Esophagus squamous epithelium (tissue), 5 donors: ENCODE measurements around the gene SETD1A. TPM values are rescaled to one million over a fixed set of nuclear protein-coding genes. Genes with fewer than 3 reads are reported as not detected.
A peak's percentile ranks its signal among the peaks of the same experiment; 100 is the strongest.

Source experiments
- DNase-seq: peaks from one replicate; lab custom pipeline; 2025; lab: John Stamatoyannopoulos, UW
- H3K27ac ChIP-seq, 4 donors: fragments of 200-600 bp; sonication (generic); one replicate each; pipeline ENCODE4 v1.5.1; 2016 to 2019; ENCODE audit warnings: mild to moderate bottlenecking in 1 of 4
- H3K27me3 ChIP-seq, 4 donors: fragments of 200-600 bp; sonication (generic); 1 replicate in 3 of 4; 2 replicates in 1 of 4; pipeline versions ENCODE4 v1.5.1 to v1.6.0; 2017 to 2021; ENCODE audit warnings: antibody characterized with exemption in 1 of 4
- H3K36me3 ChIP-seq, 3 donors: fragments of 200-600 bp; sonication (generic); one replicate each; pipeline ENCODE4 v1.5.1; 2016 to 2019
- H3K4me1 ChIP-seq, 3 donors: fragments of 200-600 bp; sonication (generic); one replicate each; pipeline ENCODE4 v1.5.1; 2017 to 2019
- H3K4me3 ChIP-seq, 4 donors: fragments of 200-600 bp; sonication (generic); 1 replicate in 3 of 4; 2 replicates in 1 of 4; pipeline ENCODE4 v1.5.1; 2016 to 2019; ENCODE audit warnings: mild to moderate bottlenecking in 2 of 4, moderate library complexity in 1 of 4
- H3K9me3 ChIP-seq, 3 donors: fragments of 200-600 bp; sonication (generic); one replicate each; pipeline ENCODE4 v1.5.1; 2016 to 2019
- POLR2A ChIP-seq, 4 donors: fragments of 450-650 bp; IDR thresholded peaks; one replicate each; pipeline ENCODE4 v1.6.1; 2017; ENCODE audit warnings: antibody characterized with exemption in 4 of 4, mild to moderate bottlenecking in 4 of 4, moderate library complexity in 3 of 4
- WGBS, 2 donors: methylation state at CpG; one replicate each; pipeline ENCODE4 v1.1.5; 2018; 5-methylcytosine and 5-hydroxymethylcytosine counted together
- intact Hi-C: fragments of 100-400 bp; cut with DNase I; formaldehyde crosslinking; loops from one replicate; pipeline ENCODE4 v1.15.0; 2022
- total RNA-seq, 4 donors: library from RNA; depleted of rRNA; stranded (reverse); fragments of >200 nt; gene quantifications; one replicate each; pipeline ENCODE4 v1.1.0, GENCODE V29; 2016
- TF ChIP-seq, protein P1 (sequence below), 6 experiments: fragments of 450-650 bp in 4 of 6; fragments of 200-600 bp in 2 of 6; sonication (generic) in 2 of 6; IDR thresholded peaks; one replicate each; pipeline ENCODE4 v1.5.1; 2016 to 2019; ENCODE audit warnings: antibody characterized with exemption in 6 of 6, mild to moderate bottlenecking in 4 of 6, moderate library complexity in 4 of 6
- donor health status: DM: yes; HTN: yes; CAD: no.

The SETD1A gene
- total RNA-seq, 4 donors from 2014 or later: 3.5 to 8.0 (median 5.4) TPM

GRCh38 chr16:30918614-30919013, 38.9 kb upstream of the SETD1A start:
- peaks cover 0 to 12% (median 3%) of the 10 kb centered on the region in 3 donors for H3K4me1 ChIP-seq
- no peaks in the 10 kb centered on the region for H3K27me3 ChIP-seq
- TF ChIP-seq, protein P1, sequence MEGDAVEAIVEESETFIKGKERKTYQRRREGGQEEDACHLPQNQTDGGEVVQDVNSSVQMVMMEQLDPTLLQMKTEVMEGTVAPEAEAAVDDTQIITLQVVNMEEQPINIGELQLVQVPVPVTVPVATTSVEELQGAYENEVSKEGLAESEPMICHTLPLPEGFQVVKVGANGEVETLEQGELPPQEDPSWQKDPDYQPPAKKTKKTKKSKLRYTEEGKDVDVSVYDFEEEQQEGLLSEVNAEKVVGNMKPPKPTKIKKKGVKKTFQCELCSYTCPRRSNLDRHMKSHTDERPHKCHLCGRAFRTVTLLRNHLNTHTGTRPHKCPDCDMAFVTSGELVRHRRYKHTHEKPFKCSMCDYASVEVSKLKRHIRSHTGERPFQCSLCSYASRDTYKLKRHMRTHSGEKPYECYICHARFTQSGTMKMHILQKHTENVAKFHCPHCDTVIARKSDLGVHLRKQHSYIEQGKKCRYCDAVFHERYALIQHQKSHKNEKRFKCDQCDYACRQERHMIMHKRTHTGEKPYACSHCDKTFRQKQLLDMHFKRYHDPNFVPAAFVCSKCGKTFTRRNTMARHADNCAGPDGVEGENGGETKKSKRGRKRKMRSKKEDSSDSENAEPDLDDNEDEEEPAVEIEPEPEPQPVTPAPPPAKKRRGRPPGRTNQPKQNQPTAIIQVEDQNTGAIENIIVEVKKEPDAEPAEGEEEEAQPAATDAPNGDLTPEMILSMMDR (IDR thresholded peaks at IDR 0.05): no peak
- H3K4me3 ChIP-seq: no peak overlapping the region
- no peaks in the 10 kb centered on the region for H3K36me3 ChIP-seq
- intact Hi-C loops: no loop called here
- 82 to 88% methylated on average over 1 of the region's 1 CpG for WGBS, 2 donors
- DNase-seq: no peak
- no peaks in the 10 kb centered on the region for H3K9me3 ChIP-seq
- no peak overlapping the region for H3K27ac ChIP-seq

DNA sequence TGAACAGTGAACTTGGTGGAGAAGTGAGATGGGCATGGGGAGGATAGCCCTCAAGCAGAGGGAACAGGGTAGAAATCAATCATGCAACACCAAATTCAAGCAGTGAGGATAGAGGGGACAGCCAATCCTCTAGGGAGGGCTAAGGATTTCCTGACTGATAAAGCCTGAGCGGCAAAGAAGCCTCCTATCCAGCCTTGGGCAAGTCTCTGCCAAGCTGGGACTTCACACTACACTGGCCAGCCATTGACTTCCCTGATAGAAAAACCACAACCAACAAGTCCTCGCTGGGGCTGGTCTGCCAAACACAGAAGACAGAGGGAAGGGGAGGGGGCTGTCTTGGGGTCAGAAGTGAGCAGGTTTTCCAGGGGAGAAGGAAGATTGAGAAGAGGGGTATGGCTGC, 36.7 kb upstream of the SETD1A start:
- intact Hi-C loops: loop anchor here (5.0 kb wide), 1 partner anchor 79 kb away; no protein-coding TSS in a partner anchor
- no peak overlapping the region for H3K4me3 ChIP-seq
- H3K9me3 ChIP-seq: no peaks in the 10 kb centered on the region
- peaks cover 0 to 3% (median 0%) of the 10 kb centered on the region in 3 donors for H3K36me3 ChIP-seq
- no peaks in the 10 kb centered on the region for H3K27me3 ChIP-seq
- H3K27ac ChIP-seq: peak overlapping the region in 2 of 4 donors; percentile 95 to 96
- DNase-seq: no peak
- WGBS, 2 donors: 61 to 75% methylated on average over 2 of the region's 2 CpGs
- H3K4me1 ChIP-seq: peaks cover 14 to 35% (median 18%) of the 10 kb centered on the region in 3 donors
- TF ChIP-seq, protein P1 (IDR thresholded peaks at IDR 0.05): no peak
- no peak for TF ChIP-seq POLR2A (IDR thresholded peaks at IDR 0.05)

DNA sequence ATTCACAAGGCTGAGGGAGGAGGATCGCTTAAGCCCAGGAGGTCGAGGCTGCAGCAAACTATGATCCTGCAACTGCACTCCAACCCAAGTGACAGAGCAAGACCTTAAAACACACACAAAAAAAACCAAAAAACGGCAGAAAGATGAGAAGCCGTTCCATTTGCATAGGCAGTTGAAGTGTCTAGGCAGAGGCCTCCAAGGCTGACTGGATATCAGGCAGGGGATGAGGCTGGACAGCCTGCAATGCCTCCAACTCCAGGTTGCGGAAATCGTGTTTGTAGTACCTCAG, 36.2 kb upstream of the SETD1A start:
- TF ChIP-seq POLR2A (IDR thresholded peaks at IDR 0.05): no peak
- TF ChIP-seq, protein P1 (IDR thresholded peaks at IDR 0.05): no peak
- H3K9me3 ChIP-seq: no peaks in the 10 kb centered on the region
- peak overlapping the region; percentile 88 to 96 (median 94) for H3K27ac ChIP-seq
- no peaks in the 10 kb centered on the region for H3K27me3 ChIP-seq
- 22 to 24% methylated on average over 6 of the region's 6 CpGs for WGBS, 2 donors
- peak overlapping the region; percentile 44 to 87 (median 76) for H3K4me3 ChIP-seq
- intact Hi-C loops: loop anchor here (5.0 kb wide), 1 partner anchor 79 kb away; no protein-coding TSS in a partner anchor
- H3K36me3 ChIP-seq: peaks cover 0 to 8% (median 0%) of the 10 kb centered on the region in 3 donors
- peaks cover 14 to 40% (median 18%) of the 10 kb centered on the region in 3 donors for H3K4me1 ChIP-seq
- DNase-seq: no peak

DNA sequence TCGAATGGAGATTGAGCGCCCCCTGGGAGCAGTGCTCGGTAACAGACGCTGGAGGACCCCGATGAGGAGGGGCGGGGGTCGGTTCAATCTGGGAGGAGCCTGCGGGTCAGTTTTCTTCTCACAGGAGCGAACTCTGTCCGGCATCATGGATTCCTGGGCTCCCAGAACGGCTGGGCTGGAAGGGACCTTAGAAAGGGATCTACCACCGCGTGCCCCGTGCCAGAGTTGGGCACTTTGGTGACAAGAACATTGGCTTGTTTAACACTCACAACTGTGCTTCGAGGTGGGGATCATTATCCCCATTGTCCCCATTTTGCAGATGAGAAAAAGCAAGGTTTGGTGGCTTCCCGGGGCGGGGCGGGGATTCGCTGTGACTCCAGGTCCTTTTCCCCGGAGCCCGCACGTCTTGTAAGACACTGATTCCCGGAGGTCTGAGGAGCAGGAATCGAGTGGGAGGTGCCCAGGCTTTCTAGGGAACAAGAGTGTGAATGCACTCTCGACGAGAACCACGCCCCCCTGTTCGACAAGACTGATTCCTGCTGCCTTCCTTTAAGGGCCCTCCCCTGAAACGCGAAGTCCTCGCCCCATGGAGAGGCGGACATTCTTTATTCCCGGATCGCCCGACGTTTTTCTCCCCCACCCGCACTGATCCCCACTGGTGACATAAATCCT, 35.7 kb upstream of the SETD1A start:
- Histone ChIP-seq H3K27ac (peak overlapping the region; percentile 88 to 96 (median 94)), H3K27me3 (no peaks in the 10 kb centered on the region), H3K4me3 (peak overlapping the region; percentile 44 to 87 (median 76)), H3K4me1 (peaks cover 14 to 45% (median 18%) of the 10 kb centered on the region in 3 donors), H3K36me3 (peaks cover 0 to 13% (median 0%) of the 10 kb centered on the region in 3 donors), H3K9me3 (no peaks in the 10 kb centered on the region)
- peak; percentile 85 for DNase-seq
- intact Hi-C loops: loop anchor here (5.0 kb wide), 1 partner anchor 80 kb away; no protein-coding TSS in a partner anchor
- 0 to 1% methylated on average over 26 to 31 of the region's 37 CpGs for WGBS, 2 donors
- TF ChIP-seq POLR2A (IDR thresholded peaks at IDR 0.05): peak in 2 of 4 donors; percentile 16 to 24
- TF ChIP-seq, protein P1 (IDR thresholded peaks at IDR 0.05): peak; percentile 83 to 95 (median 88)

DNA sequence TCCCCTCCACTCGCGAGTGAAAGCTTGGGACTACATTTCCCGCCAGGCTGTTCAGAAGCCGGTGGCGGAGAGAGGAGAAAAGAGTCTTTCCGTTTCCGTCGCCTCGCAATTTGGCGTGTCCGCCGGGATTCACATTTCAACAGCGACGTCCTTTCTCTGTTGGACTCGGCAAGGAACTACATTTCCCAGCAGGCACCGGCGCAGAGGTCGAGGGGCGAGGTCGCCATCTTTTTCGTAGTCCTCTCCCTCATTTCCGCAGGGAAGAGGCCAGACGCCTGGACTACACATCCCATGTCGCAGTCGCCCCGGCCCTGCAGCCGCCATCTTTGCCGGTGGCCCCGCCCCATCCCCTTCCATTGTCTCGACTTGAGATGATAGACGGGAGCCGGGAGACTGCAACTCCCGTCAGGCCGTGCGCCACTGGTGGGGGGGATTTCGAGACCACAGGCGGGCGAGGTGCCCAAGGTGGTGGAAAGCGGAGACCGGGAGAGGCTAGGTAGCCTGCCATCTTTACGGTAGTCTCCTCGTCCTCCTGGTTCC, 35.1 kb upstream of the SETD1A start:
- peaks cover 0 to 19% (median 0%) of the 10 kb centered on the region in 3 donors for H3K36me3 ChIP-seq
- DNase-seq: peak; percentile 99
- peak overlapping the region; percentile 88 to 99 (median 96) for H3K27ac ChIP-seq
- TF ChIP-seq, protein P1 (IDR thresholded peaks at IDR 0.05): no peak
- no peak for TF ChIP-seq POLR2A (IDR thresholded peaks at IDR 0.05)
- 0% methylated on average over 5 to 26 of the region's 42 CpGs for WGBS, 2 donors
- H3K4me3 ChIP-seq: peak overlapping the region; percentile 74 to 87 (median 76)
- no peaks in the 10 kb centered on the region for H3K9me3 ChIP-seq
- H3K4me1 ChIP-seq: peaks cover 18 to 51% (median 20%) of the 10 kb centered on the region in 3 donors
- intact Hi-C loops: loop anchor here (5.0 kb wide), 1 partner anchor 80 kb away; no protein-coding TSS in a partner anchor
- H3K27me3 ChIP-seq: no peaks in the 10 kb centered on the region
